Medulla oblongata (tissue), 1 donor: ENCODE data around the gene GNAQ.
A peak's percentile ranks its signal among the peaks of the same experiment; 100 is the strongest.
"Not testable (repeated sequence)": the region's sequence is repeated elsewhere in the genome, so short reads cannot be mapped to it uniquely, and the experiment has no call there.

Experiments used
- DNase-seq: peaks from one replicate; pipeline ENCODE4 v3.0.0-alpha.2; 2015; ENCODE audit errors: extremely low spot score

Gene GNAQ

GRCh38 chr9:77878793-77879192 is 152.8 kb downstream of the GNAQ start:
- DNase-seq = not testable (repeated sequence)

- no peak for DNase-seq
Measured at GRCh38 chr9:77877976-77878375, 153.6 kb downstream of the GNAQ start.

- no peak for DNase-seq
Measured at GRCh38 chr9:77876590-77876989, 155.0 kb downstream of the GNAQ start.

GRCh38 chr9:77876091-77876490 is 155.5 kb downstream of the GNAQ start:
- peak; percentile 43 for DNase-seq

- DNase-seq = no peak
Measured at GRCh38 chr9:77872863-77873262, 158.7 kb downstream of the GNAQ start.

GRCh38 chr9:77872177-77872576 is 159.4 kb downstream of the GNAQ start:
- no peak for DNase-seq

GRCh38 chr9:77871483-77871882 is 160.1 kb downstream of the GNAQ start:
- no peak for DNase-seq

GRCh38 chr9:77866878-77867277 is 164.7 kb downstream of the GNAQ start:
- DNase-seq = no peak

GRCh38 chr9:77865385-77866047 is 166.1 kb downstream of the GNAQ start:
- DNase-seq = no peak

- no peak for DNase-seq
Measured at GRCh38 chr9:77864211-77864889, 167.3 kb downstream of the GNAQ start.

GRCh38 chr9:77863638-77864037 is 168.0 kb downstream of the GNAQ start:
- DNase-seq = not testable (repeated sequence)

- not testable (repeated sequence) for DNase-seq
Measured at GRCh38 chr9:77860953-77861352, 170.7 kb downstream of the GNAQ start.

- DNase-seq = no peak
Measured at GRCh38 chr9:77857513-77858259, 173.9 kb downstream of the GNAQ start.

- no peak for DNase-seq
Measured at GRCh38 chr9:77856615-77857014, 175.0 kb downstream of the GNAQ start.

GRCh38 chr9:77854916-77855311 is 176.7 kb downstream of the GNAQ start:
- no peak for DNase-seq

GRCh38 chr9:77854258-77854915 is 177.2 kb downstream of the GNAQ start:
- no peak for DNase-seq

GRCh38 chr9:77853716-77854115 is 177.9 kb downstream of the GNAQ start:
- DNase-seq = no peak

- DNase-seq = peak; percentile 56
Measured at GRCh38 chr9:77851882-77852595, 179.6 kb downstream of the GNAQ start.

GRCh38 chr9:77848897-77849296 is 182.7 kb downstream of the GNAQ start:
- DNase-seq = peak; percentile 83

- peak; percentile 76 for DNase-seq
Measured at GRCh38 chr9:77848404-77848803, 183.2 kb downstream of the GNAQ start.

GRCh38 chr9:77847626-77848025 is 184.0 kb downstream of the GNAQ start:
- DNase-seq = no peak

GRCh38 chr9:77847059-77847499 is 184.5 kb downstream of the GNAQ start:
- DNase-seq = no peak
